ENCODE measurements around the gene TRAF1.
A peak's percentile ranks its signal among the peaks of the same experiment; 100 is the strongest.

Gene TRAF1

DNA sequence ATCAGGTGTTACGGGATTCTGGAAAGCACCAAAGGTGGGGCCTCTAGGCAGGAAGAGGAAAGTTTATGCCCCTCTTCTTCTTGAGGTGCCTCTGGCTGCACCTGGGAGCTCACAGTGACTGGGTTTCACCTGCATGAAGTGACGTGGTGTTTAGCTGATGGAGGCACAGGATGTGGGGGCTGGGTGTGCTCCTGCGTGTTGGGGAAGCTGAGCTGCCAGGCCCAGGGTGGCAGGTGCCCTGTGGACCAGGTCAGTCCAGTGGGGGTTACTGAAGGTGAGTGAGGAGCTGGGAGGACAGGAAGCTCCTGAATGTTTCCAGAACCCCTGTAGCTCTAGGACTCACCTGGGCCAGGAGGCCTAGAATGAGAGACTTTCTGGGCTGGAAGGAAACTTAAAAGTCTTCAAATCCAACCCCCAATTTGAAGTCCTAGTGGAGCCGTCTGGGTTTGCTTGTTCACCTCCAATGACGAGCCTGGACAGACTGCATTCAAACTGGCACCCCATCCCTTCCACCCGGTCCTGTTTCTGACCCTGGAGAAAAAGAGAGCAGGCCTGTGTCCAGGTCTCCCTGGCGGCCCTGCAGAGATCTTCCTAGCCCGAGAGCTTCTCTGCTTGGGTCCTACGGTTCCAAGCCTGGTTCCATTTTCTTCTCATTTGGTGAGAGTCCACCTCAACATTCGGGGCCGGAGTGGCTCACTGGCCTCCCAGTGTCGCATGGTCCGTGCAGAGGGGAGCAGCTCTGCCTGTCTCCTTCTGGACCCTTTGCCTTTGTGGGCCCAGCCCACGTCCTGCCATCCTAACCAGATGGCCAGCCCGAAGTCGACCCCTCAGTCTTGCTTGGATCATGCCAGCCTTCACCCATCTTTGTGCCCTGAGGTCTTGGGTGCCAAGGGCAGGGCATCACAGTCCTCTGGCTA lies 22.3 kb downstream of the TRAF1 start:
- no peak for DNase-seq

- DNase-seq = no peak
Measured at GRCh38 chr9:120902569-120903535, 23.7 kb downstream of the TRAF1 start.

DNA sequence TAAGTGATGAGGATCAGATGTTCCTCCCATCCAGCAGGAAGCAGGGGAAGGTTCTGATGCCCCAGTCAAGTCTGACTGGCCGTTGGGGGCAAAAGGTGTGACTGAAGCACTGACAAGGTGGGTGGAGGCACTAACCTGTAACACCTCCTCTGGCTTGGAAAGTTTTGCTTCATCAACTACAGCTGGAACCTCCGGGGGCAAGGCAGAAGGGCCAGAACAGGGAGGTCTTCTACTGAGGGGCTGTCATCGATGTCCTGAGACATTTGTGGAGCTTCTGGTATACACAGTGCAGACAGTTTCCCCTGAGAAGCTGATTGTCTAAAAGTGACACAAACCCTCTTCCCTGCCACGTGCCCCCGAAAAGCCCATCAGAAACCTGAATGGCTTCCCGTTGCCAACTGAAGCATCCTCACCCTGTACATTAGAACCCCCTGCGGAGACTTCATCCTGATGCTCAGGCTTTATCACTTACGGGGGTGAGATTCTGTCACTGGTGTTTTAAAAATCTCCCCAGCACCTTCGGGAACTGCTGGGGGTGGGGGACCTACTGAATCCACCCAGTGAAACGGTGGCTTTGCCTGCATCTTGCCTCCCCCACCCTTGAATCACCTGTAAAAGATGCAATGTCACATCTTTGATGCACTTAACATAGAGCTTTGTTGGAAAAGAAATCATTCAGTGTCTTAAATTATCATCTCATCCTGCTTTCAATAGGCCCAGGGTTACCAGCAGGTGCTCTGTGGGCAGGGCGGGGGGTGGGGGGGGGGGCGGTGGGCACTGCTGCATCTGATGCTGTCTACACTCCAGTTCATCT lies 24.6 kb downstream of the TRAF1 start:
- no peak for DNase-seq

GRCh38 chr9:120900824-120901223 lies 25.8 kb downstream of the TRAF1 start:
- no peak for DNase-seq

- DNase-seq = no peak
Measured at GRCh38 chr9:120899490-120900068, 27.0 kb downstream of the TRAF1 start.

DNA sequence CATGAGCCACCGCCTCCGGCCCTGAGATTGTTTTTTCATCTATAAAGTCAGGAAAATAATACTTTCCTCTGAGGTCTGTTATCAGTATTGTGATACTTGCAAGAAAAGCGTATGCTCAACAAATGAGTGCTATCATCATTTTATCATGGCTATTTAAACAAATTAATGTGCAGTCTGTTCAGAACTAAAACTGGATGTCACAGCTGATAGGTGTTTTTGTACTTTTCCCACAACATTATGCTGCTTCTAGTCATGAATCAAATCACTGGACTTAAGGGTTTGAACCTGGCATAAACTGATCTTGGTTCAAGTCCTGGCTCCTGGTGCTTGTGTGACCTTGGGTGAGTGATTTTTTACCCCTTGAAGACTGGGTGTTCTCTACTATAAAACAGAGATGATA lies 28.2 kb downstream of the TRAF1 start:
- DNase-seq = no peak

GRCh38 chr9:120895951-120896350 lies 30.6 kb downstream of the TRAF1 start:
- no peak for DNase-seq

DNA sequence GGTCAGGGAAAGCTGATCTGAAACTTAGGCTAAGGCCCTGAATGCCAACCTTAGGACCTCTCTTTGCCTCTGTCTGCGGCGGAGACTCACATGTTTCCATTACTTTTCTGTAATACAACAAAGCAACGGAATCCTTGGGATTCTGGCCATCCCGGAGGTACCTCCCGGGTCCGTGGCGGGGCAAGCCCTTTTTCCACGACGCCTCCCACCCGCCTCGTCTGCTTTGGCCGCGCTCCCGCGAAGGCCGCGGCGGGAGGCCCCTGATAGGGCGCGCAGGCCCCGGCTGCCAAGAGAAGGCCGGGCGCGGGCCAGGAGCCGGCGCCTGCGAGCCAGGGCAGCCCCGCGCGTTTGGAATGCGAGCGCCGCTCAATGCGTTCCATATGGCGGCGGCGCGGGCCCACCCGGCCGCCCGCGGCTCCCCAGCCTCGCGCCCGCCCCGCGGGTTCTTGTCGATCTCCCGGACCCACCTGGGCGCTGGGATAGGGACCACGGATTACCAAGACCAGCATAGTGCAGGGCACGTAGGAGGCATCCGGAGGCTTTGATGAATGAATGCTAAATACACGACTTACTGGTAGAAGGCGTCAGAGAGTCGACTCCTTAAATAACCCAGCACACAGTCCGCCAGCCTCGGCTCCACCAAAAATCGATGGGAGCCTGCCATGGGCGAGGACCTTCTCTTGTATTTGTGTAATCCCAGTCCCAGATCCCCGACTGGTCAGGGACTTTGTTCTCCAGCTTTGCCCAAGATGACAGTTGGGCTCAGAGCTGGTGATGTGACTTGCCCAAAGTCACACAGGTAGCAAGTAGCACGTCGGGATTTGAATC lies 32.1 kb downstream of the TRAF1 start:
- DNase-seq = peak; percentile 43

DNA sequence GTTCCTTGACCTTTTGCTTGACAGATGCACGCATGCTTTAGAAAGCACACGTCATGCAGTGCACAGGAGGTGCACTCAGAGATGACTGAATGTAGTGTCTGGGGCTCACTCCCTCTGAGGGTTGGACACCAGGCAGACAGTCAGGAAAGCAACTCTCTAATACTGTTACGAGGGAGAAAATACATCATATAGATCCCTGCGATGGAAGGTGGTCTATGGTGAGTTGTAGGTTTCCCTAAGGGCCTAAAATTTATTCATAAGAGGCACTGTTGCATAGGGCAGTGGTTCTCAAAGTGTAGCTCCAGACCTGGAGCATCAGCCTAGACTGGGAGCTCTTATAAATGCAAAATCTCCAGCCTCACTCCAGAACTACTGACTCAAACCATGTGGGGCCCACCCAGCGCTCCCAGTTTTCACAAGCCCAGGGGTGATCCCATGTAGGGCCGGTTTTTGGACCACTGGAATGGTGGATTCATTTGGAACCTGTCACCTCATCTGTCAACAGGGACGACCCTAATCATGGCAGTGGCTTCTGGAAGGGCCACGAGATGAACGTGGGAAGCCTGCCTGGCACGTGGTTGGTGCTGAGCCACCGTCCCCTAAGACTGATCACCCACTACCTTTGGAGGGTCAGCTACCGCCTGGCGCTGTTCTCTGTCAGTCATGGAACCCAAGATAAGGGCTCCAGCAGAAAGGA lies 32.8 kb downstream of the TRAF1 start:
- peak; percentile 23 for DNase-seq

DNA sequence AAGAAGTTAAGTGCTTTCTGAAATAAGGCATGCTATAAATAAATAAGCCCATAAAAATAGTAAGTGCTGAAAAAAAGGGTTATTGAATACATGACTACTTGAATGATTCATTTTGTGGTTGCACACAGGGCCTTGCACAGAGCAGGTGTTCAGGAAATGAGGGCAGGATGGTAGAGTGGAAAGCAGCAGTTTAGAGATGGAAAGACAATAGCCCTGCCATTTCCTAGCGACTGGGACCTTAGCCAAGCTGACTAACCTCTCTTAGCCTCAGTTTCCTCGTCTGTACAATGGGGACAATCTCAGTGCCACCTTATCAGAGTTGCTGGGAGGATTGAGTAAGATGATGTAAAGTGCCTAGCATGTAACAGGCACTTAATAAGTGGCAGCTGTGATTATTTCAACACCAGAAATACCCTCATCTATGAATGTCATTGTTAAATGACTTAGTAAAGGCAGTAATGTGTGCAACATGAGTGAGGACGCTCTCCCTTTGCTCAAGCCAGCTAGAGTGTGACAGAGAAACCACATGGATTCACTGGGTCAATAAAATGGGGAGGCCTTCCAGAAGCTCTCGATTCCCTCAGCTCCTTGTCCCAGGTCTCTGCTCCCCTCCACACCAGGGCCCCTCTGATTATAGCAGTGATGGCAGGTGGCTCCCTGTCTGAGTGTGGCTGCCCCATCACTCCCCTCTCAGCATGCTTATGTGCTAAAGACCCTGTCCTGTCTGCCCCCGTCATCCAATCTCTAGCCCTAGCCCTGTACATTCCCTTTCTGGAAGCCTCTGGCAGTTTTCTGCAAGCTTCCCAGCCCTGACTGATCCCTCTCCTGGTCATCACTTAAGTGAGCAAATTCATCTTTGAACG lies 33.6 kb downstream of the TRAF1 start:
- DNase-seq = peak; percentile 78

DNA sequence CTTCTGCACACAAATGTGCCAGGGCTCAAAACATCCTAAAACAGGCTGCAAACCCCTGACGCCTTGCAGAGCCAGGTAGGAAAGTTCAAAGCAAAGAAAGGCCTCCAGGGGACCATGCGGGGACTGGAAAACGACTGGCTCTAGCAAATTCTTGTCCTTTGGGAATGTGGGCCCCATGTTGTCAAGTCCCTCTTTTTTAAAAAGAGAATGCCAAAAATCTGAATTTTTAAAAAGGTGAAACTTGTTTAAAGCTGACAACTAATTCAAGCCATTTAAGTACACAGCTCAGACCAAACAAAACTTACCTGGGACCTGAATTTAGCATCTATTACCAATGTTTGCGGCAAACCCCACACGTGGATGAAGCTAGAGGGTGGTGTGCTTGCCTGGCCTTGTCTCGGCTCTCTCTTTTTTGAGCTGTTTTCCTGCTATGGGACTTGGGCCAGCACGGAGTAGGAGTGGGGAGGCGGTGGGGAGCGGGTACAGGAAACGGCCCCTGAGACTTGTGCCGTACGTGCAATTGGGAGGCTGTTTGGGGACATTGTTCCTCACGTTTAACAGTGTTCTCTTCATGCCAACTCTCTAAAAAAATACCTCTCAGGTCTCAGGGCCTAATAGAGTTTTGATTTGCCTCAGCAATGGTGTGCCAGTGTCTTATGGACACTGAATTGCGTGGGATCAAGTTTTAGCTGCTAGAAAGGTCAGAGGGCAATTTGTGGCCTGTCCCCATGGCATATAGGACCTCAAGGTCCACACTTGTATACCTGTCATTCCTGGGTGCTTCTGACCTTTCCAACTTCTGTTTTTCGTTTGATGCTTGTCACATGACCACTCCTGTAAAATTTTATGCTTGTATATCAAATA lies 34.5 kb downstream of the TRAF1 start:
- no peak for DNase-seq

GRCh38 chr9:120891245-120891883 lies 35.2 kb downstream of the TRAF1 start:
- DNase-seq = no peak

GRCh38 chr9:120890320-120891244 lies 36.0 kb downstream of the TRAF1 start:
- no peak for DNase-seq

DNA sequence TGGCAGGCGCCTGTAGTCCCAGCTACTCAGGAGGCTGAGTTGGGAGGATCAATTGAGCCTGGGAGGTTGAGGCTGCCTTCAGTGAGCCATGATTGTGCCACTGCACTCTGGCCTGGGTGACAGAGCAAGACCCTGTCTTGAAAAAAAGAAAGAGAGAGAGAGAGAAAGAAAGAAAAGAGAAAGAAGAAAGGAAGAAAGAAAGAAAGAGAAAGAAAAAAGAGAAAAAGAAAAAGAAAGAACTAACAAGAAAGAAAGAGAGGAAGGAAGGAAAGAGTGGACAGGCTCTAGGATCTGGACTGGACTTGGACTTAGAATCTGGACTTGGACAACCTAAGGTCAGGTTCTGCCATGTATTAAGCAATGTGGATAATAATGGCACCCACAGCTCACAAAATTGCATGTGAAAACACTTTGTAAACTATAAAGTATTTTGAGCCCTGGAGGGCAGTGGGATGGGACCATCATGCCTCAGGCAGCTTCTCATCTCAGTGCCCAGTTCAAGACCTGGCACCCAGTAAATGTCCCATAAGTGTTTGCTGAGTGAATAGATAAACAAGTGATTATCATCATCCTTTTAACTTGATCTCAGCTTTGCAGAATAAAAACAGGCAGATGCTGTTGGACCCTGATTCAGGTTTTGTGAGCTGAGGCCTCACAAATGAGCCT lies 36.9 kb downstream of the TRAF1 start:
- no peak for DNase-seq

- DNase-seq = no peak
Measured at GRCh38 chr9:120888626-120889025, 38.0 kb downstream of the TRAF1 start.

GRCh38 chr9:120886490-120886967 lies 40.1 kb downstream of the TRAF1 start:
- DNase-seq = peak; percentile 80

Data from fibroblast of upper back skin (primary cell).